H1 (cell line): Measurements from ENCODE around the gene CHST12. TPM values are rescaled to one million over a fixed set of nuclear protein-coding genes. Genes with fewer than 3 reads are reported as not detected.
A peak's percentile ranks its signal among the peaks of the same experiment; 100 is the strongest.

Source experiments
- CTCF ChIA-PET: fragments of 300-600 bp; sonication (Branson Sonifier 250); formaldehyde crosslinking; loops from one replicate; lab custom pipeline; 2021; ENCODE audit not compliant: partially characterized antibody; lab: Charles Lee
- POLR2A ChIA-PET: fragments of 300-600 bp; sonication (Branson Sonifier 250); formaldehyde crosslinking; loops from one replicate; lab custom pipeline; 2021; ENCODE audit warnings: inconsistent platforms; ENCODE audit not compliant: partially characterized antibody; lab: Charles Lee
- DNase-seq, 2 experiments: peaks; one replicate each; pipeline versions ENCODE4 v3.0.0 to v3.0.0-alpha.2; 2010 to 2022; ENCODE audit warnings: low spot score in 2 of 2, low read depth in 1 of 2, mixed read lengths in 1 of 2
- FAIRE-seq: peaks from 2 replicates; lab custom pipeline; 2011; peaks lifted over from hg19 to GRCh38; lab: Jason Lieb, UNC
- H2AFZ ChIP-seq: 2 replicates; pipeline ENCODE4 v1.8.1; 2012; ENCODE audit warnings: low read length, inconsistent platforms
- H2AK5ac ChIP-seq: 2 replicates; pipeline ENCODE4 v1.6.1; 2013; ENCODE audit warnings: low read depth, low read length
- H2BK120ac ChIP-seq: replicated peaks from 2 replicates; pipeline ENCODE3; 2013; ENCODE audit warnings: low read depth, low read length, inconsistent platforms
- H2BK12ac ChIP-seq: 2 replicates; pipeline ENCODE4 v1.6.1; 2013; ENCODE audit warnings: low read depth, low read length
- H2BK15ac ChIP-seq: 2 replicates; pipeline ENCODE4 v1.6.1; 2013; ENCODE audit warnings: low read length
- H2BK20ac ChIP-seq: 2 replicates; pipeline ENCODE4 v1.6.1; 2013; ENCODE audit warnings: low read length
- H2BK5ac ChIP-seq: 2 replicates; pipeline ENCODE4 v1.6.1; 2013; ENCODE audit warnings: low read depth, low read length
- H3K14ac ChIP-seq: 2 replicates; pipeline ENCODE4 v1.6.1; 2013; ENCODE audit warnings: inconsistent platforms; ENCODE audit not compliant: insufficient read length
- H3K18ac ChIP-seq: 2 replicates; pipeline ENCODE4 v1.6.1; 2013; ENCODE audit warnings: low read length; ENCODE audit errors: extremely low read depth
- H3K23ac ChIP-seq: 2 replicates; pipeline ENCODE4 v1.6.1; 2013; ENCODE audit warnings: inconsistent platforms; ENCODE audit not compliant: insufficient read length
- H3K23me2 ChIP-seq: 2 replicates; pipeline ENCODE4 v1.6.1; 2013; ENCODE audit warnings: low read depth, low read length
- H3K27ac ChIP-seq: 2 replicates; pipeline ENCODE4 v1.6.1; 2011; ENCODE audit warnings: low read depth, low read length, inconsistent platforms
- H3K27me3 ChIP-seq, 4 experiments: replicated peaks in 1 of 4; 1 replicate in 1 of 4; 2 replicates in 3 of 4; pipeline versions ENCODE4 v1.6.1 to v1.8.1; 2011 to 2013; ENCODE audit warnings: low read length in 3 of 4, mild to moderate bottlenecking in 3 of 4, inconsistent platforms in 2 of 4, mixed read lengths in 2 of 4, moderate library complexity in 1 of 4; ENCODE audit not compliant: control insufficient read depth in 3 of 4, insufficient read depth in 3 of 4; ENCODE audit errors: extremely low read depth in 1 of 4
- H3K36me3 ChIP-seq, 4 experiments: 2 replicates each; pipeline versions ENCODE4 v1.6.1 to v1.8.1; 2011 to 2013; ENCODE audit warnings: mild to moderate bottlenecking in 4 of 4, low read length in 3 of 4, moderate library complexity in 2 of 4, control low read depth in 1 of 4, inconsistent platforms in 1 of 4; ENCODE audit not compliant: insufficient read depth in 4 of 4, control insufficient read depth in 2 of 4
- H3K4ac ChIP-seq: replicated peaks from 2 replicates; pipeline ENCODE3; 2013; ENCODE audit warnings: low read length, low read depth, mixed read lengths, inconsistent platforms; ENCODE audit not compliant: insufficient read length
- H3K4me1 ChIP-seq, 4 experiments: replicated peaks in 1 of 4; 1 replicate in 1 of 4; 2 replicates in 3 of 4; pipeline versions ENCODE4 v1.6.1 to v1.8.1; 2011 to 2013; ENCODE audit warnings: low read length in 3 of 4, inconsistent platforms in 2 of 4, mixed read lengths in 1 of 4; ENCODE audit not compliant: insufficient read depth in 4 of 4, control insufficient read depth in 3 of 4
- H3K4me2 ChIP-seq, 2 experiments: 2 replicates each; pipeline versions ENCODE4 v1.6.1 to v1.8.1; 2011 to 2013; ENCODE audit warnings: low read depth in 2 of 2, low read length in 2 of 2, control low read depth in 1 of 2, inconsistent platforms in 1 of 2, mild to moderate bottlenecking in 1 of 2; ENCODE audit not compliant: insufficient read depth in 1 of 2
- H3K4me3 ChIP-seq, 4 experiments: fragments of 200-600, 300-600 bp in 1 of 4; sonication (generic), shearing (Covaris generic), sonication (Bioruptor Twin) in 1 of 4; 2 replicates each; pipeline versions ENCODE4 v1.5.1 to v1.8.1; 2011 to 2016; ENCODE audit warnings: low read length in 4 of 4, low read depth in 3 of 4, control low read depth in 2 of 4, inconsistent platforms in 2 of 4, mild to moderate bottlenecking in 2 of 4, mixed read lengths in 1 of 4, moderate library complexity in 1 of 4; ENCODE audit not compliant: insufficient read depth in 2 of 4; ENCODE audit errors: extremely low read depth in 1 of 4
- H3K56ac ChIP-seq: replicated peaks from 2 replicates; pipeline ENCODE3; 2013; ENCODE audit warnings: low read depth, mild to moderate bottlenecking, mixed read lengths, low read length, inconsistent platforms; ENCODE audit not compliant: insufficient read length
- H3K79me1 ChIP-seq: 2 replicates; pipeline ENCODE4 v1.6.1; 2013; ENCODE audit warnings: low read depth, low read length, control low read depth
- H3K79me2 ChIP-seq, 2 experiments: 2 replicates each; pipeline versions ENCODE4 v1.6.1 to v1.8.1; 2012 to 2013; ENCODE audit warnings: low read length in 2 of 2, mild to moderate bottlenecking in 2 of 2, inconsistent platforms in 1 of 2; ENCODE audit not compliant: insufficient read depth in 2 of 2, control insufficient read depth in 1 of 2
- H3K9ac ChIP-seq, 4 experiments: replicated peaks in 1 of 4; 1 replicate in 1 of 4; 2 replicates in 3 of 4; pipeline versions ENCODE4 v1.6.1 to v1.8.1; 2011 to 2013; ENCODE audit warnings: low read depth in 3 of 4, low read length in 3 of 4, control low read depth in 2 of 4, mild to moderate bottlenecking in 2 of 4, moderate library complexity in 2 of 4, inconsistent platforms in 1 of 4; ENCODE audit errors: extremely low read depth in 1 of 4
- H3K9me3 ChIP-seq, 2 experiments: 2 replicates each; pipeline versions ENCODE4 v1.6.1 to v1.8.1; 2012 to 2013; ENCODE audit warnings: mild to moderate bottlenecking in 2 of 2, moderate library complexity in 2 of 2, control low read depth in 1 of 2, inconsistent platforms in 1 of 2, low read depth in 1 of 2, low read length in 1 of 2, mixed read lengths in 1 of 2; ENCODE audit not compliant: insufficient read depth in 2 of 2
- H4K20me1 ChIP-seq, 2 experiments: replicated peaks in 1 of 2; 2 replicates each; pipeline versions ENCODE3 to v1.8.1; 2011 to 2013; ENCODE audit warnings: inconsistent platforms in 2 of 2, low read length in 2 of 2, mild to moderate bottlenecking in 1 of 2; ENCODE audit not compliant: insufficient read depth in 2 of 2, control insufficient read depth in 1 of 2
- H4K5ac ChIP-seq: 2 replicates; pipeline ENCODE4 v1.6.1; 2013; ENCODE audit warnings: low read length, low read depth, mixed read lengths, inconsistent platforms; ENCODE audit not compliant: insufficient read length
- H4K8ac ChIP-seq: 2 replicates; pipeline ENCODE4 v1.8.0; 2013; ENCODE audit warnings: mild to moderate bottlenecking, moderate library complexity, low read length, inconsistent platforms; ENCODE audit not compliant: insufficient read depth; ENCODE audit errors: extremely low read depth
- H4K91ac ChIP-seq: replicated peaks from 2 replicates; pipeline ENCODE3; 2013; ENCODE audit warnings: low read length, mixed read lengths, inconsistent platforms; ENCODE audit not compliant: insufficient read length
- ATF3 ChIP-seq: IDR thresholded peaks from 2 replicates; pipeline ENCODE4 v1.6.1; 2011; ENCODE audit warnings: low read depth, mild to moderate bottlenecking, low read length; ENCODE audit not compliant: insufficient read depth
- WGBS, 2 experiments: shearing (Covaris generic) in 1 of 2; methylation state at CpG; one replicate each; pipeline versions ENCODE4 v1.1.6 to v1.1.7; 2013 to 2015; ENCODE audit warnings: low lambda C conversion rate in 2 of 2, mixed read lengths in 2 of 2, inconsistent platforms in 1 of 2, low coverage in 1 of 2, missing lambda C conversion rate in 1 of 2; ENCODE audit not compliant: insufficient replicate concordance in 2 of 2, insufficient coverage in 1 of 2, insufficient read length in 1 of 2; ENCODE audit errors: extremely low coverage in 1 of 2, missing lambda C conversion rate in 1 of 2; 5-methylcytosine and 5-hydroxymethylcytosine counted together
- polyA plus RNA-seq, 7 experiments: library from polyadenylated mRNA; depleted of rRNA in 3 of 7; stranded (reverse) in 5 of 7; unstranded in 2 of 7; fragments of >200 nt in 5 of 7; fragments of 200-250 nt in 2 of 7; gene quantifications; 1 replicate in 5 of 7; 2 replicates in 1 of 7; 4 replicates in 1 of 7; pipeline versions ENCODE4 v1.2.1 to v1.2.3, GENCODE V29; 2011 to 2013; ENCODE audit warnings: missing spikeins in 2 of 7, mixed read lengths in 2 of 7
- total RNA-seq: library from RNA; stranded (reverse); fragmentation: NEBNext Ultra II Directional; extraction: Animal tissue kit (Norgen Biotek cat#: 25700); gene quantifications from 2 replicates; pipeline ENCODE4 v1.2.1, GENCODE V29; 2021

Gene CHST12
- total and polyA plus RNA-seq, 2 of the 8 experiments (the other 6 are each of a cell fraction or from before 2014, with no cell fraction given) = 13.4 to 24.1 TPM

GRCh38 chr7:2433713-2434550 lies 30.5 kb downstream of the CHST12 start:
- Histone ChIP-seq H3K4me3 (no peak overlapping the region), H2AFZ (no peak overlapping the region), H3K27ac (no peak overlapping the region), H4K20me1 (peaks cover 0 to 11% of the 10 kb centered on the region in 2 experiments), H3K79me1 (peaks cover 3% of the 10 kb centered on the region), H2BK12ac (no peak overlapping the region), H4K91ac (no peak overlapping the region), H3K23me2 (no peaks in the 10 kb centered on the region), H3K4ac (no peak overlapping the region), H3K14ac (no peak overlapping the region), H3K36me3 (peaks cover 0 to 17% (median 10%) of the 10 kb centered on the region in 4 experiments; a peak in 5 of 8 replicates), H2BK5ac (no peak overlapping the region), H3K79me2 (peaks cover 0 to 2% of the 10 kb centered on the region in 2 experiments; a peak in 1 of 4 replicates), H2BK15ac (no peak overlapping the region), H4K8ac (peak overlapping the region; percentile 25; the same call in 1 of the 2 replicates), H3K9ac (no peak overlapping the region), H2AK5ac (no peak overlapping the region), H3K23ac (no peak overlapping the region), H3K4me1 (no peaks in the 10 kb centered on the region; a peak in 1 of 7 replicates), H3K9me3 (no peaks in the 10 kb centered on the region), H2BK20ac (no peak overlapping the region), H4K5ac (no peak overlapping the region), H2BK120ac (no peak overlapping the region), H3K18ac (no peak overlapping the region), H3K27me3 (no peaks in the 10 kb centered on the region), H3K4me2 (no peak overlapping the region), H3K56ac (no peak overlapping the region)
- TF ChIP-seq ATF3 = no peak
- DNase-seq (no peak), FAIRE-seq (no peak)
- 95% methylated on average over 40 of the region's 42 CpGs; no CpG with 5 or more reads in 1 of the 2 experiments for WGBS, 2 experiments
- ChIA-PET POLR2A (interaction anchor here (1.1 kb wide), 1 partner anchor 80 kb away, joined by 3 read pairs; no protein-coding TSS in a partner anchor), CTCF (interaction anchor here (1.0 to 14.6 kb wide), 9 partner anchors 14 to 170 kb away, joined by 3 to 119 read pairs (median 8); no protein-coding TSS in a partner anchor)
